Skin of body (tissue), 2 donors: Measurements from ENCODE around the gene GMCL1. TPM values are rescaled to one million over a fixed set of nuclear protein-coding genes. Genes with fewer than 3 reads are reported as not detected.
"Not testable (repeated sequence)": the region's sequence is repeated elsewhere in the genome, so short reads cannot be mapped to it uniquely, and the experiment has no call there.

Experiments used
- DNase-seq: peaks from one replicate; lab custom pipeline; 2025; lab: John Stamatoyannopoulos, UW
- total RNA-seq: library from RNA; depleted of rRNA; stranded (reverse); fragments of >200 nt; gene quantifications from one replicate; pipeline ENCODE4 v1.2.3, GENCODE V29; 2014

Gene GMCL1, protein sequence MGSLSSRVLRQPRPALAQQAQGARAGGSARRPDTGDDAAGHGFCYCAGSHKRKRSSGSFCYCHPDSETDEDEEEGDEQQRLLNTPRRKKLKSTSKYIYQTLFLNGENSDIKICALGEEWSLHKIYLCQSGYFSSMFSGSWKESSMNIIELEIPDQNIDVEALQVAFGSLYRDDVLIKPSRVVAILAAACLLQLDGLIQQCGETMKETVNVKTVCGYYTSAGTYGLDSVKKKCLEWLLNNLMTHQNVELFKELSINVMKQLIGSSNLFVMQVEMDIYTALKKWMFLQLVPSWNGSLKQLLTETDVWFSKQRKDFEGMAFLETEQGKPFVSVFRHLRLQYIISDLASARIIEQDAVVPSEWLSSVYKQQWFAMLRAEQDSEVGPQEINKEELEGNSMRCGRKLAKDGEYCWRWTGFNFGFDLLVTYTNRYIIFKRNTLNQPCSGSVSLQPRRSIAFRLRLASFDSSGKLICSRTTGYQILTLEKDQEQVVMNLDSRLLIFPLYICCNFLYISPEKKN
- total RNA-seq: 21.5 TPM

GRCh38 chr2:69829256-69830044, at the start of gene GMCL1:
Gene GMCL1, plus strand, starts transcription at chr2:69829660. Its CDS starts 233 bp downstream, at chr2:69829893.
- DNase-seq: peak; percentile 94

GRCh38 chr2:69780921-69781320, 48.5 kb upstream of the GMCL1 start:
- DNase-seq: no peak

- no peak for DNase-seq
Measured at GRCh38 chr2:69781321-69782248, 47.9 kb upstream of the GMCL1 start.

GRCh38 chr2:69784228-69784627, 45.2 kb upstream of the GMCL1 start:
- DNase-seq: no peak

GRCh38 chr2:69785358-69785757, 44.1 kb upstream of the GMCL1 start:
- DNase-seq: no peak

DNA sequence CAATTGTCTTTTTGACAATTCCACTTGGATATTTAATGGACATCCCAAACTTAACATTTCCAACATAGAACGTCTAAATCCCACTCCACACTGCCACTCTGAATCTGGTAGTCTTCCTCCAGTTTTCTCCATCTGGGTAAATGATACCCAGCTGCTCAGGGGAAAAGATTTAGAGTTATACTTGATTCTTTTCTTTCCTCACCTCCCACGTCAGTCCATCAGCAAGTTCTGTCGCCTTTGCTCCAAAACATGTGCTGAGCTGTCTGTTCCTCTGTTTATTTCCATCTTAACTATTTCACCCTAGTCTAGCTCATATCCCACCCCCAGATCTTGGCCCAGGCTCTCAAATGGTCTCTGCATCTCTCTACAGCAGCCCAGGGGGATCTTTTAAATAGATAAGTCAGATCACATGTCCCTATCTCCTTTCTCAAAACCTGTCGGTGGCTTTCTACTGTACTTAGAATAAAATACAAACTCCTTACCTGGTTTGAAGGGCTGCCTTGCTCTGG, 43.4 kb upstream of the GMCL1 start:
- DNase-seq: no peak

GRCh38 chr2:69789175-69789721, 40.2 kb upstream of the GMCL1 start:
- DNase-seq: peak; percentile 42

- peak; percentile 39 for DNase-seq
Measured at GRCh38 chr2:69789772-69790600, 39.5 kb upstream of the GMCL1 start.

DNA sequence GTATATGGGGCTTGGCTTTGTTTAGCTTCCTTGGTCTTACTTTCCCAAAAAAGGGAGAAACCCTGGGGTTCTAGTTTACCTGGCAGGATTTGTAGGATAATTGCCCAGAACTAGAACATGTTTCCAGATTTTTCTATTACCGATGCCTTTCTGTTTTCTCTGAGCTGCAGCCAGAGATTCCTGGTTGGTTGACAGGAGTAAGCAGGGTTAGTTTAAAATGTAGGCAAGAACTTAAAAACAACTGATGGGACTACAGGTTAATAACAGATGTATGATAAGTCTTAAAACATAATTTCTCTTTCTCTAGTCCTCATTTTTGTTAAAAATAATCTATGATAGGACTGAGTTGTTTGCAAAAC, 38.9 kb upstream of the GMCL1 start:
- DNase-seq: no peak

GRCh38 chr2:69791045-69791444, 38.4 kb upstream of the GMCL1 start:
- DNase-seq: peak; percentile 31

- DNase-seq: no peak
Measured at GRCh38 chr2:69796174-69796573, 33.3 kb upstream of the GMCL1 start.

DNA sequence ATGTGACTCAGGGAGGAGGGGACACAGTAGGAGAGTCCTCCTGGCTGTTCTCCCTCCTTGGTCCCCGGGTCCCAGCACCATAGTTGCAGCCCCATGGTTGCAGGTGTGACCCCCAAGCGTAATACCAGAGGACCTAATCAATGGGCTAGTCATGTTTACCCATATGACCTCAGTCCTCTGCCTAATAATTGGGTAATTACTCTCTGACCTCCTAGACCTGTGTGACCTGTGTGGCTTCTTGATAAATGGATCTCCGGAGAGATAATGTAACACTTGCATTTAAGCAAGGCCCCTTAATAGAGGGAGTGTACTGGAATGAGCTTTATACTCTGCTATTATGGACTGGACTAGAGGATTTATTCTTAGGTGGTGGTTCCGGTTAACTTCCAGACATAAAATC, 32.2 kb upstream of the GMCL1 start:
- DNase-seq: no peak

DNA sequence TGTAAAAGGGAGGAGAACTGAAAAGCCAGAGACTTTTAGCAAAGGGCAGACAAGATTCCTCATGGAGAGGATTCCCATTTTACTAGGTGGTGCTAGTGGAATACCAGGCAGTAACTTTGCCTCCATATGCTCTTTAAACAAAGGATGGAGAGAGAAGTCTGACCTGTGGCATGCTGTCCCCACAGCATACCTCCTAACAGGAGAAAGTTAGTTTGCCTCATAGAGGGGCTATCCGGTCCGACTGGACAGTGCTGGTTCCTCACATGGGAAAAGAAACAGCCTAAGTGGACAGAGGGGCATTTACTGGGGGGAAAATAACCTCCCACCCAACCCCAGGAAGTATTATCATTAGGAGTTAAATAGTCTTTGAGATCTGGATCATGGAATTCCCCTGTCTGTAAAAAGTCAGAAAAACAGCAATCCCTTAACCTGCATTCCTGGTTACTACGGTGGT, 31.6 kb upstream of the GMCL1 start:
- DNase-seq: no peak

DNA sequence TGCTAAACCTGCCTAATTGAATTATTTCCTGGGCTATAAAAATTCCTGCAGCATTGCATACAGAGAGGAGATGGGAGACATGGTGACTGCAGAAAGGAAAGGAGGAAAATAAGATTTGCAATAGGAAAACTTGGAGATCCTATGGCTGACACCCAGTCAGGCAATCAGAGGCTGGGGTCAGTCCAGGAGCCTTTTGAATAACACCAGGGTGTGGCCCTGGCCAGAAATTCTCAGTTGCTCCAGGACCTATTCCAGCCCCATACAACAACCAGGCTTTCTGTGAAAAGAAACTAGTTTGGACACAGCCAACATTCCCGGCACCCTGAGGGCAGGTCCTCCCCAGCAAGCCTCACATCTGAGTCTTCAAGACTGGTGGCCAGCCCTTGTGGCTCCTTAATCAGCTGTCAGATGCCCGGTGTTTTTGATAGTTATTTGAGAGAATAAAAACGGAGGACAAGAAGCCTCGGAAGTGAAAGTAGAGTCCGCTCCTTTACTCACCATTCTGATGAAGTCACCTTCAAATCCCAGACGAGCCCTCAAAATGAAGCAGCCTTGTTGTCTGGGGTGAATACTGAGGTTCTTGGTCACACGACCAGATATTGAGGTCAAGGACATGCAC, 31.1 kb upstream of the GMCL1 start:
- DNase-seq: no peak

DNA sequence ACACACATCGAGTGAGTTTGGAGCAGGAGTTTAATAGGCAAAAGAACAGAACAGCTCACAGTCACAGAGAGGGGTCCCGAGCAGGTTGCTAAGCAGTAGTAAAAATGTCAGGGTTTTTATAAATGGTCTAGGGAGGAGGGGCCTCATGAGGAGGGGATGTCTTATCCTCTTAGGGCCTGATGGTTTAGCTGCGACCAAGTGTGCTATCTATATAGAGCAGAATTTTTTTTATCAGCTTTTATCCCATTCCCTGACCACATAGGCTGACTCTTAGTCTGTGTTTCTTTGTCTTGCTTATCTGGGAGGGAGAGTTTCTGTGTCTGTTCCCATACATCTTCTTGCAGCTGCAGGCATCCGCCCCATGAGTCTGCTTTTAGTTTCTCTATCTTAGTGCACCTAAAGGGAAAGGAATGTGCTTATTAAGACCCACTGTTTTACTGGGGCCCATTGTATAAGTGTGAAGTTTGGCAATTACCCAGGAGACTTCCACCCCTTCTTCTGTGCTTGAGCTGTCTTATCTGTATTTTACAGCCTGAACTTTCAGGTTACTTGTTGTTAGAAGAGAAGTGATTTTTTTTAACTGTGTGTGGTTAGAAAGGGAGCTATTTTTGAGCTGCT, 30.4 kb upstream of the GMCL1 start:
- no peak for DNase-seq

GRCh38 chr2:69801745-69802290, 27.6 kb upstream of the GMCL1 start:
- no peak for DNase-seq

GRCh38 chr2:69802781-69803367, 26.6 kb upstream of the GMCL1 start:
- not testable (repeated sequence) for DNase-seq

DNA sequence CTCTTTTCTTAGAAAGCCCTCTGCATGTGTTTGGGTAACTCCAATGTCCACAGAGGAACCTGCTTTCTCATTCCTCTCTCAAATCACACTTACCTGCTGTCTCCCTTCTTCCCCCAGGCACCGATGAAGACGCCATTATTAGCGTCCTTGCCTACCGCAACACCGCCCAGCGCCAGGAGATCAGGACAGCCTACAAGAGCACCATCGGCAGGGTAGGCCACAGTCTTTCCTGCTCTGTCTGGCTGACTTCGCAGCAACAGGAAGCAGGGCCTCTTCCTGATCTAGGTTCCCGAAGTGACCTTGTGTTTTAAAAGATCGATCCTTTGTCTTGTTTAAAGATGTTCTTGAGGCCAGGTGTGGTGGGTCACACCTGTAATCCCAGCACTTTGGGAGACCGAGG, 25.0 kb upstream of the GMCL1 start:
- no peak for DNase-seq
